ENCODE results near the gene ARHGEF39. TPM values are rescaled to one million over a fixed set of nuclear protein-coding genes. Genes with fewer than 3 reads are reported as not detected.

Gene ARHGEF39
- total RNA-seq, 2 experiments from 2014 or later = 16.0 to 19.9 TPM

DNA sequence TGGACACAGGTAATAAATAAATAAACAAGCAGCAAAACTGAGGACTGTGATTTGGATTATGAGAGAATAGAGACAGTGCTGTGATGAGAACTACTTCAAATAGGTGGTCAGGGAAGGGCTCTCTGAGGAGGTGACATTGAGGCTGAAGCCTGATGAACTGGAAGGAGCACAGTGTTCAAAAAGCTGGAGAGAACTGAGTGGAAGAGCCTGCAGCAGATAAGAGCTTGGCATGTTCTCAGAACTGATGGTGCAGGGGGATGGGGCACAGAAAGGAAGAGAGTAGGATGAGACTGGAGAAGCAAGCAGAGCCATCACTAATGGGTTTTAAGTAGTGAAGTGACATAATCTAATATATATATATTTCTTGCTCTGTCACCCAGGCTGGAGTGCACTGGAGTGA is 35.9 kb upstream of the ARHGEF39 start:
- no peaks in the 10 kb centered on the region for H3K9me3 Mint-ChIP-seq
- ATAC-seq (no peak), DNase-seq (no peak)
- POLR2A ChIA-PET = interaction anchor here (0.6 to 1.2 kb wide), 2 partner anchors 21 to 68 kb away, joined by 3 read pairs; no protein-coding TSS in a partner anchor
- no peak overlapping the region for H3K27ac Mint-ChIP-seq
- TF ChIP-seq, protein P1, sequence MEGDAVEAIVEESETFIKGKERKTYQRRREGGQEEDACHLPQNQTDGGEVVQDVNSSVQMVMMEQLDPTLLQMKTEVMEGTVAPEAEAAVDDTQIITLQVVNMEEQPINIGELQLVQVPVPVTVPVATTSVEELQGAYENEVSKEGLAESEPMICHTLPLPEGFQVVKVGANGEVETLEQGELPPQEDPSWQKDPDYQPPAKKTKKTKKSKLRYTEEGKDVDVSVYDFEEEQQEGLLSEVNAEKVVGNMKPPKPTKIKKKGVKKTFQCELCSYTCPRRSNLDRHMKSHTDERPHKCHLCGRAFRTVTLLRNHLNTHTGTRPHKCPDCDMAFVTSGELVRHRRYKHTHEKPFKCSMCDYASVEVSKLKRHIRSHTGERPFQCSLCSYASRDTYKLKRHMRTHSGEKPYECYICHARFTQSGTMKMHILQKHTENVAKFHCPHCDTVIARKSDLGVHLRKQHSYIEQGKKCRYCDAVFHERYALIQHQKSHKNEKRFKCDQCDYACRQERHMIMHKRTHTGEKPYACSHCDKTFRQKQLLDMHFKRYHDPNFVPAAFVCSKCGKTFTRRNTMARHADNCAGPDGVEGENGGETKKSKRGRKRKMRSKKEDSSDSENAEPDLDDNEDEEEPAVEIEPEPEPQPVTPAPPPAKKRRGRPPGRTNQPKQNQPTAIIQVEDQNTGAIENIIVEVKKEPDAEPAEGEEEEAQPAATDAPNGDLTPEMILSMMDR (IDR thresholded peaks at IDR 0.05) = no peak
- CTCF ChIA-PET = interaction anchor here (0.7 to 2.1 kb wide), 3 partner anchors 29 to 89 kb away, joined by 3 to 7 read pairs (median 4); no protein-coding TSS in a partner anchor
- peaks cover 39% of the 10 kb centered on the region for H3K36me3 Mint-ChIP-seq (ENCODE audit: low read depth)
- H3K27me3 Mint-ChIP-seq = no peaks in the 10 kb centered on the region
- no peak overlapping the region for H3K4me3 Mint-ChIP-seq
- intact Hi-C loops (cut with micrococcal nuclease) = no loop called here
- H3K4me1 Mint-ChIP-seq (ENCODE audit: low read depth) = no peaks in the 10 kb centered on the region

DNA sequence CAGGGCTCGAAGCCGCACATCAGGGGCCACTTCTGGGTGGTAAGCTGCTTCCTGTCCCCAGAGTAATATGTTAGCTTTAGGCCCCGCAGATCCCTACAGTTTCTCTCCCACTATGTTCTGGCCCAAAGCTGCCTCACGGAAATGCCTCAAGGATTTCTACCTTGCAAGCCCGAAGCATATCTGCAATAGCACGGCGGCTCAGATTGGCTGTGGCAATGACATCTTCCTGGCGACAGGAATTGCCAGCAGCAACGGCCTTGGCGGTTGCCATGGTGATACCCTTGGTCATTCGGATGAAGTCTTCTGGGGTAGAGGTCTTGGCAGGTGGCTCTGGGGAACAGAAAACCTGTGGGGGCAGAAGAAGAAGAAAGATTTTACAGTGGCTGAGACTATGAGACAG is 35.0 kb upstream of the ARHGEF39 start:
- TF ChIP-seq, protein P1 (IDR thresholded peaks at IDR 0.05) = no peak
- peaks cover 38% of the 10 kb centered on the region for H3K36me3 Mint-ChIP-seq (ENCODE audit: low read depth)
- H3K4me1 Mint-ChIP-seq (ENCODE audit: low read depth) = no peaks in the 10 kb centered on the region
- no peak for DNase-seq
- intact Hi-C loops (cut with micrococcal nuclease) = no loop called here
- no peaks in the 10 kb centered on the region for H3K27me3 Mint-ChIP-seq
- H3K9me3 Mint-ChIP-seq = no peaks in the 10 kb centered on the region
- H3K27ac Mint-ChIP-seq = no peak overlapping the region
- no peak overlapping the region for H3K4me3 Mint-ChIP-seq
- ATAC-seq = no peak
- ChIA-PET CTCF (interaction anchor here (1.5 to 2.1 kb wide), 2 partner anchors 30 to 37 kb away, joined by 4 to 7 read pairs; no protein-coding TSS in a partner anchor), POLR2A (interaction anchor here (0.6 kb wide), 1 partner anchor 69 kb away, joined by 3 read pairs; no protein-coding TSS in a partner anchor)

DNA sequence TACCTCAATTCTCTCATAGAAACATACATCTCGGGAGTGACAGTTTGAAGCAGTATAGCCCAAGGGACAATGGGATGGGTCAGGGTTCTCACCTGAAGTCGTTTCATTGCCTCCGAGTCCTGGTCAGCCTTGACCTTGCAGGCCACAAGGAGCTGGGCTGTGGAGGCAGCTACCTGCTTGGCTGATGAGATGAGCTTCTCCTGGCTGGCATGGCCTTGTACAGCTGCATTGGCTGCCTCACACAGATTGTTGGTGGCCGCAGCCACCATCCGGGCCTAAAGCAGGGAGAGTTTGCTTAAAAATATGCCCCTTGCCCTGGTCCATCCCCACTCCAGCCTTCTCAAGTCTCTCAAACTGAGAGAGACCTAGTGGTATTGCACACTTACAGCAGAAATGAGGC is 33.2 kb upstream of the ARHGEF39 start:
- H3K27me3 Mint-ChIP-seq = no peaks in the 10 kb centered on the region
- no peaks in the 10 kb centered on the region for H3K4me1 Mint-ChIP-seq (ENCODE audit: low read depth)
- ATAC-seq = no peak
- no peak for DNase-seq
- no peaks in the 10 kb centered on the region for H3K9me3 Mint-ChIP-seq
- H3K27ac Mint-ChIP-seq = no peak overlapping the region
- CTCF ChIA-PET = interaction anchor here (0.9 to 12.7 kb wide), 7 partner anchors 7 to 91 kb away, joined by 3 to 313 read pairs (median 106); partner anchors contain the start of genes ARHGEF39, CA9, CCDC107 and CREB3
- POLR2A ChIA-PET = interaction anchor here (0.7 kb wide), 1 partner anchor 86 kb away, joined by 3 read pairs; no protein-coding TSS in a partner anchor
- intact Hi-C loops (cut with micrococcal nuclease) = no loop called here
- H3K36me3 Mint-ChIP-seq (ENCODE audit: low read depth) = peaks cover 24% of the 10 kb centered on the region
- no peak overlapping the region for H3K4me3 Mint-ChIP-seq
- TF ChIP-seq, protein P1 (IDR thresholded peaks at IDR 0.05) = no peak

DNA sequence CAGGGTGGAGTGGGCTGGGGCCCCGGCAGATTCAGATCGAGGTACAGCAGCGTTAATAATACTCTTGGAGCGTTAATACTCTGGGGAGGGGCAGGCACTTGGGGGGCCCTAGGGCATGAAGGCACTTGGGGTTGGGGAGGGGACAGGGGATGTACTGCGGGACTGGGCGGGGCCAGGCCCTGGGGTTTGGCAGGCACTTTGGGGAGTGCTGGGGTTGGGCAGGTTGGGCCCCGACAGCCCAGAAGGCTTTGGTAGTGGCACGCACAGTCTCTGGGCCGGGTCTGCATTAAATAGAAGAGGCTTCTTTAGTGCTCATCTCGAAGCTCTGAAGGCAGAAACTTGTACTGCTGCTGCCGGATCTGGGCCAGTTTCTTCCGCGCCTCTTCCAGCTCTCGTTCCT is 32.5 kb upstream of the ARHGEF39 start:
- intact Hi-C loops (cut with micrococcal nuclease) = no loop called here

More for the DNA sequence above, 32.5 kb upstream of the ARHGEF39 start:
- Mint-ChIP-seq H3K9me3 (no peaks in the 10 kb centered on the region), H3K27ac (no peak overlapping the region), H3K4me1 (ENCODE audit: low read depth) (no peaks in the 10 kb centered on the region), H3K27me3 (no peaks in the 10 kb centered on the region), H3K36me3 (ENCODE audit: low read depth) (peaks cover 17% of the 10 kb centered on the region), H3K4me3 (no peak overlapping the region)
- DNase-seq (no peak), ATAC-seq (no peak)
- ChIA-PET CTCF (interaction anchor here (1.0 to 12.7 kb wide), 20 partner anchors 14 to 326 kb away, joined by 3 to 313 read pairs (median 10); partner anchors contain the start of genes ARHGEF39, CA9, CCDC107 and CREB3), POLR2A (interaction anchor here (0.5 to 1.7 kb wide), 3 partner anchors 19 to 37 kb away, joined by 3 to 5 read pairs (median 4); partner anchors contain the start of gene ARHGEF39)
- TF ChIP-seq, protein P1 (IDR thresholded peaks at IDR 0.05) = no peak

All from activated CD8-positive, alpha-beta T cell treated with anti-CD3 and anti-CD28 coated beads for 36 hours (primary cell).